Measurements from ENCODE around the gene GPX5.

GPX5 gene

GRCh38 chr6:28563430-28564095 is 37.9 kb downstream of the GPX5 start:
- FAIRE-seq = no peak

GRCh38 chr6:28565823-28566526 is 40.3 kb downstream of the GPX5 start:
- no peak for FAIRE-seq

GRCh38 chr6:28566527-28567252 is 41.0 kb downstream of the GPX5 start:
- FAIRE-seq = no peak

- no peak for FAIRE-seq
Observed at GRCh38 chr6:28567506-28567905, 41.8 kb downstream of the GPX5 start.

- no peak for FAIRE-seq
Observed at GRCh38 chr6:28568515-28569108, 42.9 kb downstream of the GPX5 start.

- FAIRE-seq = no peak
Observed at GRCh38 chr6:28569748-28570147, 44.1 kb downstream of the GPX5 start.

GRCh38 chr6:28580475-28580874 is 54.8 kb downstream of the GPX5 start:
- FAIRE-seq = no peak

GRCh38 chr6:28583463-28583862 is 57.8 kb downstream of the GPX5 start:
- FAIRE-seq = no peak
